Choroid plexus epithelial cell (primary cell): Measurements from ENCODE around the gene BMF.

Experiments
- DNase-seq: peaks from one replicate; pipeline ENCODE4 v3.0.0-alpha.2; 2010; ENCODE audit warnings: low read depth
- H3K4me3 ChIP-seq: 2 replicates; pipeline ENCODE4 v1.5.1; 2011; ENCODE audit warnings: low read depth, mild to moderate bottlenecking, control low read depth, low read length, moderate library complexity
- TF ChIP-seq, protein P1 (sequence below): conservative IDR thresholded peaks from 2 replicates; pipeline ENCODE4 v1.5.1; 2011; ENCODE audit warnings: low read depth, mild to moderate bottlenecking, control low read depth, inconsistent platforms, low read length, moderate library complexity

BMF gene

DNA sequence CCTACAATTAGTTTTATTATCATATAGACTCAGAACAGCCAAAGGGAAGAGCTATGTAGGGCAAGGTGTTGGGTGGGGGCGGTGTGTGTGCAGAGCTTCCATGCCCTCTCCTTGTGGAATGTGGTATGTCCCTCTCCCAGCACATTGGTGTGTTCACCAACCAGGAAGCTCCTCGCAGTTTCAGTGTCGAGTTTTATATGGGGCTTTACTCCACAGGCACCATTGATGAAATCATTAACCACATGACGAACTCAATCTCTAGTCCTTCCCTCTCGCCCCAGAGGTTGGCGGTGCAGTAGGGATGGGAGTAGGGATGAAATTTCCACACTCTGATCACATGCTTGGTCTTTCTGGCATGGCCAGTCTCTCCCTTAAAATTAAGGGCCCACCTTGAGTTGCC lies 56.1 kb downstream of the BMF start:
- no peak for DNase-seq
- TF ChIP-seq, protein P1, sequence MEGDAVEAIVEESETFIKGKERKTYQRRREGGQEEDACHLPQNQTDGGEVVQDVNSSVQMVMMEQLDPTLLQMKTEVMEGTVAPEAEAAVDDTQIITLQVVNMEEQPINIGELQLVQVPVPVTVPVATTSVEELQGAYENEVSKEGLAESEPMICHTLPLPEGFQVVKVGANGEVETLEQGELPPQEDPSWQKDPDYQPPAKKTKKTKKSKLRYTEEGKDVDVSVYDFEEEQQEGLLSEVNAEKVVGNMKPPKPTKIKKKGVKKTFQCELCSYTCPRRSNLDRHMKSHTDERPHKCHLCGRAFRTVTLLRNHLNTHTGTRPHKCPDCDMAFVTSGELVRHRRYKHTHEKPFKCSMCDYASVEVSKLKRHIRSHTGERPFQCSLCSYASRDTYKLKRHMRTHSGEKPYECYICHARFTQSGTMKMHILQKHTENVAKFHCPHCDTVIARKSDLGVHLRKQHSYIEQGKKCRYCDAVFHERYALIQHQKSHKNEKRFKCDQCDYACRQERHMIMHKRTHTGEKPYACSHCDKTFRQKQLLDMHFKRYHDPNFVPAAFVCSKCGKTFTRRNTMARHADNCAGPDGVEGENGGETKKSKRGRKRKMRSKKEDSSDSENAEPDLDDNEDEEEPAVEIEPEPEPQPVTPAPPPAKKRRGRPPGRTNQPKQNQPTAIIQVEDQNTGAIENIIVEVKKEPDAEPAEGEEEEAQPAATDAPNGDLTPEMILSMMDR, result no peak
- no peak overlapping the region for H3K4me3 ChIP-seq

DNA sequence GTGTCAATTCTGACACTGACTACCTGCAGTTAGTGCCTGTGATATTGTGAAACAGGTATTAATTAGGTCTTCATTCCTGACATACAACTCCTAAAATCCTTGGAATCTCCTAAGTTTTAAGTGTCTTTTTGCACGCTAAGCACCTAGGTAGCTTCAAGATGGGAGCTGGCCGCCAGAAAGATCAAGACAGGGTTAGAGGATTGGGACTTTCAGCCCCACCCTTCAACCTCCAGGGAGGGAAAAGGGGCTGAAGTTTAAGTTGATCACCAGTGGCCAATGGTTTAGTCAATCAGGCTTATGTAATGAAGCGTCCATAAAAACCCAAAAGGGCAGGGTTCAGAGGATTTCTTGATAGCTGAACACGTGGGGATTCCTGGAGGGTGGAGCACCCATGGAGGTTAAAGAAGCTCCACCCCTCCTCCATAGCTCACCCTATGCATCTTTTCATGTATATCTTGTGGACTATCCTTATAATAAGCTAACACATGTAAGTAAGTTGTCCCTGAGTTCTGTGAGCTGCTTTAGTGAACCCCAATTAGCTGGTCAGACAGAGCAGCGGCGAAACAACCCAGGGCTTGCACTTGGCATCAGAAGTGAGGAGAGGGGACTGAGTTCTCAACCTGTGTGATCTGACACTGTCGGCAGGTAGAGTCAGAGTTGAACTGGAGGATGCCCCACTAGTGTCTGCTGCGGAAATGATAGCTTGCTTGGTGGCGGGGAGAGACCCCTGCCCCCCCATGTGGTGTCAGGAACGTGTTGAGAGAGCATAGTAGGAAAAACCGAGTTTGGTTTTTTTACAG lies 56.9 kb downstream of the BMF start:
- TF ChIP-seq, protein P1, result no peak
- no peak for DNase-seq
- no peak overlapping the region for H3K4me3 ChIP-seq

DNA sequence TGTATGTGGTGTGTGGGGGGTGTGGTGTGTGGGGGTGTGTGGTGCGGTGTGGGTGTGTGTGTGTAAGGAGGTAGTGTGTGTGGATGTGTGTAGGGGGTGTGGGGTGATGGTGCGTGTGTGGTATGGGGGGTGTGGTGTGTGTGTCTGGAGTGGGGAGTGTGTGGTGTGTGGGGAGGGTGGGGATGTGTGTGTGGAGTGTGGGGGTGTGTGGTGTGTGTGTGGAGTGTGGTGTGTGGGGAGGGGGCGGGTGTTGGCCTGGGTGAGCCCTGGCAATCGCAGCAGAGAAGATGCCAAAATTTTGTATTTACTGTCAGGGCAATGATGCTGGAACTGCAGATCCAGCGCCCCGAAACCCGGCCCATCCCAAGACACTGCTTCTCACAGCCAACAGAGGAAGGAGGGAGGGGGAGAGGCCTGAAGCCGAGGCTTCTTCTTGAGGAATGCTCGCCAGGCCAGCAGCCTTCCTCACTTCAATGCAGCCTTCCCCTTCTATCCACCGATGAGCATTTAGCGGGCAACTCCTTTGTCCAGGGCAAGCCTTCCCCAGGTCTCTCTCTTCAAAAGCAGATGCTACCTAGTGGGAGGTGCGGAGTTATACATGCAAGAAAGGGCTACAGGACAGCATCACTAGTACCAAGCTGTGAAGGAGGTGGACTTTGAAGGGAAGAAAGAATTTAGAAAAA lies 57.8 kb downstream of the BMF start:
- peak; percentile 20 for DNase-seq
- TF ChIP-seq, protein P1, result no peak
- no peak overlapping the region for H3K4me3 ChIP-seq

DNA sequence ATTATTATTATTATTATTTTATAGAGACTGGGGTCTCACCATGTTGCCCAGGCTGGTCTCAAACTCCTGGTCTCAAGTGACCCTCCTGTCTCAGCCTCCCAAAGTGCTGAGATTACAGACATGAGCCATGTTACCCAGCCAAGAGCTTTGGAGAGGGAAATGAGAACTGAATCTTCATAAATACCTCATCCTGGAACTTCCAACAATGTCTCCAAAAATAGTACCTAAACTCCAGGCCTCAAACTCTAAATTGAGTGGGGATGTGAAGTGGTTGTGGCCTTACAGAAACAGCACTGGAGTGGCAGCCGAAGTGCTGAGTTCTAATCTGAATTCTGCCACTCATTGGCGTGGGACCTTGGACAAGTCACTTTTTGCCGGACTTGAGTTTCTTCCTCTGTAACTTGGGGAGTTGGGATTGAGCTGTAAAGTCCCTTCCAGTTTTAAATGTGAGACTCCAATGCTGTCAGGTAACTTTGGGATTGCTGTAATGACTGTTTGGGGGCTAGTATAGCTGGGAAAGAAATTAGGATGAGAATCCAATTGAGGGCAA lies 59.7 kb downstream of the BMF start:
- TF ChIP-seq, protein P1, result no peak
- DNase-seq, result no peak
- no peak overlapping the region for H3K4me3 ChIP-seq

DNA sequence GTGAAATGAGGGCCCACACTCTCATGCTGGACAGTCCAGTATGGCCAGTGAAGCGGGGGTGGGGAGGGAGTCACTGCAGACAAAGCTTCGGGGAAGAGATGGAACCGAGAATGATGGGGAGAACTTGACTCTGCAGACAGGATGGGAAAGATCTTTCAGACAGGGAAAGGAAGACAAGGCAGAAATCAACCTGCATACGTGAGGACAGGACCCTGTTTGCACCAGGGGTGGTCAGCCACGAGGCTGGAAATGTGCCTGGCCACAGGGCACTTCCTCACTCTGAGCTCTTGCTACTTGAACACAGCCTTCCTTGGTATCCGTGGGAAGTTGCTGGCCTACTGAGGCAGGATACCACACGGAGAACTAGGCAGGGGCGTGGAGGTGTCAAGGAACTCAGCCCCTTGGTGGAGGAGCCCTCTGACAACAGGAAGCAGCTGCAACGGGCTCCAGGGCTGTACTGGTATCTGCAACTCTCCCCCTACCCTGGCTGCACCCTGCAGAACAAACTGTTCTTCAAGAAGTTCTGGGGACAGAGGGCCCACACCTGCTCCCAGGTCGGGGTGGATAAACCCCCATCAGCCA lies 60.4 kb downstream of the BMF start:
- no peak for DNase-seq
- no peak overlapping the region for H3K4me3 ChIP-seq
- TF ChIP-seq, protein P1, result no peak

DNA sequence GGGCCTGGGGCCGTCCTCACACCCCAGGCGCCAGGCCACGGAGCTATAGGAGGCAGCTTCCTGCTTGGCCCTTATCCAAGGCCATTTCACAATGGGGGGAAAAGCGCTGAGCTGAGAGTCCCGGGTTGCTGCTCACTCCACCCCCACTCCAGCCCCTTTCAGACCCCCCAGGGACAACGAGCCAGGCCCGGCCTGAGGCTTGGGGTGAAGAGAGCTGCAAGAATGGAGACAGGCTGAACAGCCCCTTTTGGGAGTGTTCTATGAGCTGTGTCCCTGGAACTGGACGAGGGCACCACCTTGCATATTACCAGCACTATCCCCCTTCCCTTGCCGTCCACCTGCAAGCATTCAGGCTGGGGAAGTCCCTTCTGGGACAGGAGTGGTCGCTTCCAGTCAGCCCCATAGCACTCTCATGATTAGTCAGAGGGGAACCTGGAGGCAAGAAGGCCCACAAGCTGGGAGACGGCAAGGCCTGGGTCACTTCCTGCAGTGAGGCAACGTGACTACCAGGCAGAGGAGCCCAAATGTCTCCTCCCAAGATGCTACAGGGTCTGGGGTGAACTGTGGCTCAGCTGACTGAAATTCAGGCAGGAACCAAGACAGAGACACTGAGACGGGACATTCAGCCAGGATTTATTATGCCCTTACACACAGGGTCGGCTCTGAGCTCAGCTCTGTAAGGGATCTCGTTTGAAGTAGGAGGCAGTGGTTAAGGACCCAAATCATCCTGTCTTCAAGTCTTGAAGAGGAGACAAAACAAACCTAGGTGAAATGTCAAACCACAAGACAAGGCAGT lies 61.1 kb downstream of the BMF start:
- peak; percentile 91 for DNase-seq
- TF ChIP-seq, protein P1, result no peak
- no peak overlapping the region for H3K4me3 ChIP-seq
